Gastrocnemius medialis (tissue), 4 donors: ENCODE measurements around the gene AHI1. TPM values are rescaled to one million over a fixed set of nuclear protein-coding genes. Genes with fewer than 3 reads are reported as not detected.

Source experiments
- ATAC-seq, 2 donors: fragments of 150-250 bp; one replicate each; pipeline ENCODE4 v1.9.1; 2016
- DNase-seq, 2 donors: peaks; one replicate each; pipeline ENCODE4 v3.0.0-alpha.2; 2019
- H3K27ac ChIP-seq, 4 donors: fragments of 200-600 bp; sonication (generic); 1 replicate in 1 of 4; 2 replicates in 3 of 4; pipeline ENCODE4 v1.5.1; 2016 to 2018; ENCODE audit warnings: mild to moderate bottlenecking in 2 of 4, moderate library complexity in 1 of 4
- H3K27me3 ChIP-seq, 3 donors: fragments of 200-600 bp; sonication (generic) in 2 of 3; 1 replicate in 1 of 3; 2 replicates in 2 of 3; pipeline versions ENCODE4 v1.5.1 to v1.6.0; 2016 to 2019; ENCODE audit warnings: mild to moderate bottlenecking in 1 of 3, moderate library complexity in 1 of 3
- H3K36me3 ChIP-seq, 2 donors: fragments of 200-600 bp; sonication (generic) in 1 of 2; one replicate each; pipeline ENCODE4 v1.5.1; 2017 to 2018
- H3K4me1 ChIP-seq, 2 donors: fragments of 200-600 bp; sonication (generic) in 1 of 2; one replicate each; pipeline ENCODE4 v1.5.1; 2016 to 2017; ENCODE audit warnings: mild to moderate bottlenecking in 2 of 2
- H3K4me3 ChIP-seq, 4 donors: fragments of 200-600 bp; sonication (generic) in 3 of 4; 1 replicate in 1 of 4; 2 replicates in 3 of 4; pipeline ENCODE4 v1.5.1; 2016 to 2019; ENCODE audit warnings: mild to moderate bottlenecking in 2 of 4
- H3K9me3 ChIP-seq, 3 donors: fragments of 200-600 bp; sonication (generic) in 2 of 3; 1 replicate in 1 of 3; 2 replicates in 2 of 3; pipeline ENCODE4 v1.5.1; 2016 to 2019
- POLR2A ChIP-seq, 2 donors: fragments of 450-650 bp; IDR thresholded peaks; one replicate each; pipeline ENCODE4 v1.6.1; 2017; ENCODE audit warnings: antibody characterized with exemption in 2 of 2, mild to moderate bottlenecking in 2 of 2, moderate library complexity in 2 of 2
- in situ Hi-C, 4 donors: fragments of 200-750 bp; cut with MboI; loops; one replicate each; pipeline versions ENCODE4 v1.15.0 to v1.8.0; 2017; ENCODE audit warnings: low sequenced_read_pairs in 4 of 4
- intact Hi-C: fragments of 100-400 bp; cut with DNase I; formaldehyde crosslinking; loops from one replicate; pipeline ENCODE4 v1.15.1; 2023; ENCODE audit warnings: low total_unique reads
- total RNA-seq, 4 donors: library from RNA; depleted of rRNA; stranded (reverse); fragments of >200 nt; gene quantifications; one replicate each; pipeline versions ENCODE4 v1.1.0 to v1.2.3, GENCODE V29; 2016
- TF ChIP-seq, protein P1 (sequence below), 5 experiments: fragments of 450-650 bp in 3 of 5; fragments of 200-600 bp in 2 of 5; sonication (generic) in 2 of 5; IDR thresholded peaks in 4 of 5; conservative IDR thresholded peaks in 1 of 5; 1 replicate in 4 of 5; 2 replicates in 1 of 5; pipeline ENCODE4 v1.5.1; 2016 to 2019; ENCODE audit warnings: antibody characterized with exemption in 5 of 5, mild to moderate bottlenecking in 3 of 5, moderate library complexity in 3 of 5

Gene AHI1
- total RNA-seq, 4 donors from 2014 or later = 3.5 to 16.8 (median 8.2) TPM

GRCh38 chr6:135517527-135517926 lies 20.0 kb upstream of the AHI1 start:
- no peak for DNase-seq
- Histone ChIP-seq H3K9me3 (no peaks in the 10 kb centered on the region), H3K27ac (no peak overlapping the region), H3K4me3 (no peak overlapping the region), H3K36me3 (no peaks in the 10 kb centered on the region), H3K27me3 (no peaks in the 10 kb centered on the region), H3K4me1 (no peaks in the 10 kb centered on the region)
- TF ChIP-seq, protein P1, sequence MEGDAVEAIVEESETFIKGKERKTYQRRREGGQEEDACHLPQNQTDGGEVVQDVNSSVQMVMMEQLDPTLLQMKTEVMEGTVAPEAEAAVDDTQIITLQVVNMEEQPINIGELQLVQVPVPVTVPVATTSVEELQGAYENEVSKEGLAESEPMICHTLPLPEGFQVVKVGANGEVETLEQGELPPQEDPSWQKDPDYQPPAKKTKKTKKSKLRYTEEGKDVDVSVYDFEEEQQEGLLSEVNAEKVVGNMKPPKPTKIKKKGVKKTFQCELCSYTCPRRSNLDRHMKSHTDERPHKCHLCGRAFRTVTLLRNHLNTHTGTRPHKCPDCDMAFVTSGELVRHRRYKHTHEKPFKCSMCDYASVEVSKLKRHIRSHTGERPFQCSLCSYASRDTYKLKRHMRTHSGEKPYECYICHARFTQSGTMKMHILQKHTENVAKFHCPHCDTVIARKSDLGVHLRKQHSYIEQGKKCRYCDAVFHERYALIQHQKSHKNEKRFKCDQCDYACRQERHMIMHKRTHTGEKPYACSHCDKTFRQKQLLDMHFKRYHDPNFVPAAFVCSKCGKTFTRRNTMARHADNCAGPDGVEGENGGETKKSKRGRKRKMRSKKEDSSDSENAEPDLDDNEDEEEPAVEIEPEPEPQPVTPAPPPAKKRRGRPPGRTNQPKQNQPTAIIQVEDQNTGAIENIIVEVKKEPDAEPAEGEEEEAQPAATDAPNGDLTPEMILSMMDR (IDR thresholded peaks at IDR 0.05 in 4 of 5, conservative IDR thresholded peaks at IDR 0.05 in 1 of 5) = no peak
- TF ChIP-seq POLR2A (IDR thresholded peaks at IDR 0.05) = no peak
- in situ Hi-C loops (no loop called here), intact Hi-C loops (no loop called here)
- ATAC-seq = no peak

- intact Hi-C loops = no loop called here
- DNase-seq (no peak), ATAC-seq (no peak)
- Histone ChIP-seq H3K4me3 (no peak overlapping the region), H3K36me3 (no peaks in the 10 kb centered on the region), H3K4me1 (no peaks in the 10 kb centered on the region), H3K9me3 (no peaks in the 10 kb centered on the region), H3K27ac (no peak overlapping the region), H3K27me3 (no peaks in the 10 kb centered on the region)
- in situ Hi-C loops = no loop called here
- TF ChIP-seq, protein P1 (IDR thresholded peaks at IDR 0.05 in 4 of 5, conservative IDR thresholded peaks at IDR 0.05 in 1 of 5) = no peak
- TF ChIP-seq POLR2A (IDR thresholded peaks at IDR 0.05) = no peak
Observed at GRCh38 chr6:135514706-135515105, 17.2 kb upstream of the AHI1 start.

DNA sequence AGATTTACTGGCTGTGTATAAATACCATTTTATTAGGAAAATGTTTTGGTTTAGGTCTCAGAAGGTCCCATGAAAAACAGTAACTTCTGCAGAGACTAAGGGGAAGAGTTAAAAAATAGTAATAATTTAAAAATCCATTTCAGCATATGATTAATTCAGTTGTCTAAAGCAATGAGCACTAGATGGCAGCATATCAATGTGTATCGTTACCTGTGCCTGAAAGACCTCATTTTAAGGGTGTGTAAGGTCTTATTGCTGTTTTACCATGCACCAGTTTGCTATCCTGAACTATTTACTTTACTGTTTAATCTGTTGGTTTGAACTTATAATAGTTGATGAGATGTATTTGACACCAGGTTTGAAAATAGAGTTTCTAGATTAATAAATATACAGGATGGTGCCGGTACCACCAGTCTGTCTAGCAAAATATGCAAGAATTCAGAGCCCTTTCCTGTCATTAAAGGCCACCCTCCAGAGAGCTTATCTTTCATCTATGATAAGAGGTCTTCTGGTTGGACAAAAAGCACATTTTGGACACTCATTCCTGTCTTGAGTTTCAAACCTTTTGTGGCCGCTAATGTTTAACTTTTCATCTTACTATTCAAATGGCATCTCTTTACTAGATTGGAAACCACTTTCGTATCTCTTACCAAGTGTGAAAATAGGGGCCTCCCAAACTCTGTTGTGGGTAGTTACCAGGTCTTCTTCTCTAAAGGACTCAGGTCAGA lies 8.9 kb upstream of the AHI1 start:
- in situ Hi-C loops = loop anchor here in 1 of 4 donors (10.0 kb wide), 1 partner anchor 718 kb away; no protein-coding TSS in a partner anchor
- ATAC-seq = no peak

DNA sequence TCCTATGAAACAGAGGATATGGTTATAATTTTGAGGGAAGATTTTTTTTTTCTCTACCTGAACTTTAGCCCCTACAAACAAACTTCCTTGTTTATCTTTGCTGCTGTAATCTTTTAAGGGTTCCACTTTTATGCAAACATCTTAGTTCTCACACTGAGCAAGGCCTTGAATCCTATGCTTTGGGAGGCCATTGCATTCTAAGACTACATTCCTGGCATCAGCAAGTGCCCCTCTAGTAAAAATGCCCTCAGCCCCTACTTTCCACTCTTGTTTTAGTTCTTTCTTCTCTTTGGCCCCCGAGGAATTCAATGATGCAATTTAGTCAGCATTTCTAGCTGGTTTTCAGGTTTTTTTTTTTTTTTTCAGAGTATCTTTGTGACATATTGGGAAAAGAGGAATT lies 8.1 kb upstream of the AHI1 start:
- Histone ChIP-seq H3K9me3 (no peaks in the 10 kb centered on the region), H3K27ac (no peak overlapping the region), H3K4me1 (no peaks in the 10 kb centered on the region), H3K4me3 (no peak overlapping the region), H3K36me3 (no peaks in the 10 kb centered on the region), H3K27me3 (no peaks in the 10 kb centered on the region)
- in situ Hi-C loops = loop anchor here in 1 of 4 donors (10.0 kb wide), 1 partner anchor 719 kb away; no protein-coding TSS in a partner anchor
- TF ChIP-seq, protein P1 (IDR thresholded peaks at IDR 0.05 in 4 of 5, conservative IDR thresholded peaks at IDR 0.05 in 1 of 5) = no peak
- no peak for TF ChIP-seq POLR2A (IDR thresholded peaks at IDR 0.05)
- no peak for ATAC-seq
- DNase-seq = no peak
- intact Hi-C loops = loop anchor here (1.0 to 2.0 kb wide), 2 partner anchors 721 to 811 kb away; no protein-coding TSS in a partner anchor

More for the DNA sequence above, 8.9 kb upstream of the AHI1 start:
- Histone ChIP-seq H3K9me3 (no peaks in the 10 kb centered on the region), H3K4me3 (no peak overlapping the region), H3K4me1 (no peaks in the 10 kb centered on the region), H3K27ac (no peak overlapping the region), H3K36me3 (no peaks in the 10 kb centered on the region), H3K27me3 (no peaks in the 10 kb centered on the region)
- TF ChIP-seq, protein P1 (IDR thresholded peaks at IDR 0.05 in 4 of 5, conservative IDR thresholded peaks at IDR 0.05 in 1 of 5) = peak; percentile 9 to 59 (median 33)
- TF ChIP-seq POLR2A (IDR thresholded peaks at IDR 0.05) = no peak
- intact Hi-C loops = loop anchor here (1.0 to 2.0 kb wide), 2 partner anchors 720 to 810 kb away; no protein-coding TSS in a partner anchor
- DNase-seq = no peak
